C4-2B (cell line): ENCODE measurements around the gene RAD51C.

Experiments
- ZFX ChIP-seq: fragments of 450-650 bp; IDR thresholded peaks from 2 replicates; pipeline ENCODE4 v1.6.1; 2017
- TF ChIP-seq, protein P1 (sequence below): fragments of 450-650 bp; conservative IDR thresholded peaks from 2 replicates; pipeline ENCODE4 v1.5.1; 2017; ENCODE audit warnings: mild to moderate bottlenecking

DNA sequence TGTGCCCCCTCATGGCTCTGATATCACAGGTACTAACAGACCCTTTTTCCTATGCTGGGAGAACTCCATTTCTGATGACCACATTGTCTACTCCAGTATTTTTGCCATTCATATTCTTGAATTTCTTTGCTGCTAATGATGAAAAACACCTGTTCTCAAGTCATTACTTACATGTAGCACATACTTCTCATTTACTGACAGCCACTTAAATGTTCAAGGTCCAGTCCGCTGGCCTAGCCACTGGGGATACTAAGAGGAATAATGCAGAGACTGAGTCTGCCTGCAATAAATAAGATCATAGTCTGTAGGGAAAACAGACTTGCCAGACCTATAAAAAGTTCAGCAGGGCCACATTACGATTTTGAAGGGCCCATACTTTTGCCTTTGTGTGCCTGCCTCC, 28.1 kb upstream of the RAD51C start:
- TF ChIP-seq, protein P1, sequence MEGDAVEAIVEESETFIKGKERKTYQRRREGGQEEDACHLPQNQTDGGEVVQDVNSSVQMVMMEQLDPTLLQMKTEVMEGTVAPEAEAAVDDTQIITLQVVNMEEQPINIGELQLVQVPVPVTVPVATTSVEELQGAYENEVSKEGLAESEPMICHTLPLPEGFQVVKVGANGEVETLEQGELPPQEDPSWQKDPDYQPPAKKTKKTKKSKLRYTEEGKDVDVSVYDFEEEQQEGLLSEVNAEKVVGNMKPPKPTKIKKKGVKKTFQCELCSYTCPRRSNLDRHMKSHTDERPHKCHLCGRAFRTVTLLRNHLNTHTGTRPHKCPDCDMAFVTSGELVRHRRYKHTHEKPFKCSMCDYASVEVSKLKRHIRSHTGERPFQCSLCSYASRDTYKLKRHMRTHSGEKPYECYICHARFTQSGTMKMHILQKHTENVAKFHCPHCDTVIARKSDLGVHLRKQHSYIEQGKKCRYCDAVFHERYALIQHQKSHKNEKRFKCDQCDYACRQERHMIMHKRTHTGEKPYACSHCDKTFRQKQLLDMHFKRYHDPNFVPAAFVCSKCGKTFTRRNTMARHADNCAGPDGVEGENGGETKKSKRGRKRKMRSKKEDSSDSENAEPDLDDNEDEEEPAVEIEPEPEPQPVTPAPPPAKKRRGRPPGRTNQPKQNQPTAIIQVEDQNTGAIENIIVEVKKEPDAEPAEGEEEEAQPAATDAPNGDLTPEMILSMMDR, result no peak
- TF ChIP-seq ZFX, result no peak
